NCI-H748 (cell line): ENCODE results near the gene TCP10L.
A peak's percentile ranks its signal among the peaks of the same experiment; 100 is the strongest.
"Not testable (repeated sequence)": the region's sequence is repeated elsewhere in the genome, so short reads cannot be mapped to it uniquely, and the experiment has no call there.

Experiments used
- DNase-seq: peaks from one replicate; lab custom pipeline; 2025; ENCODE audit not compliant: unreplicated experiment; lab: John Stamatoyannopoulos, UW

The TCP10L gene

DNA sequence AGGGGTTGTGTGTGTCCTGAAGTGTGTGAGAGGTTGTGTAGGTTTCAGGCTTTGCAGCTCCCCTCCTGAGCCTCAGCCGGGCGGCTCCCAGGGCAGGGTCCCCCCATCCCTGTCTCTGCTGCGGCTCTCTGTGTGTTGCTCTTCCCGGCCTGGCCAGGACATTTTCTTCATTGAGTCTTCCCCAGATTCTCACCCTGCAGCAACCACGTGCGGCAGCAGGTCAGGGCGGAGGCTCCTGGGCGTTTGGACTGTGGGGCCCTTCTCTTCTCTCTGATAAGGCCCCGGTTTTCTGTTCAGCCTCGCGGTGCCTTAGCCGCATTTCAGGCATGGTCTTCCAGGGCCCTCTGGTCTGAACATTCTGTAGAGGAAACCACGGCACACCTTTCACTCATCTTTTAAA lies 1.8 kb upstream of the TCP10L start:
- no peak for DNase-seq

DNA sequence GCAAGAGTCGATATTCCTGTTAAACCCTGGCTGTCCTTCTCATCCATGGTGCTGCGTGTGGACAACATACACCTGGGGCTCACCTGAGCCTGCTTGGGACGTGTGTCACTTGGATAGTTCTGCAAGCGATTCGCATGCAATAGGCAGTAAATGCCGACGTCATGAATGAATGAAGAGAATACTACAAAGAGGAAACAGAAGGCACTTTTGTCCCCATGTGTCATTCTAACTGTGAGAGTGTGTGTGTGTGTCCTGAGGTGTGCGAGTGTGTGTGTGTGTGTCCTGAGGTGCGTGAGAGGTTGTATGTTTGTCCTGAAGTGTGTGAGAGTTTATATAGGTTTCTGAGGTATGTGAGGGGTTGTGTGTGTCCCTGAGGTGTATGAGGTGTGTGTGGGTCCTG lies 647 bp upstream of the TCP10L start:
- no peak for DNase-seq

DNA sequence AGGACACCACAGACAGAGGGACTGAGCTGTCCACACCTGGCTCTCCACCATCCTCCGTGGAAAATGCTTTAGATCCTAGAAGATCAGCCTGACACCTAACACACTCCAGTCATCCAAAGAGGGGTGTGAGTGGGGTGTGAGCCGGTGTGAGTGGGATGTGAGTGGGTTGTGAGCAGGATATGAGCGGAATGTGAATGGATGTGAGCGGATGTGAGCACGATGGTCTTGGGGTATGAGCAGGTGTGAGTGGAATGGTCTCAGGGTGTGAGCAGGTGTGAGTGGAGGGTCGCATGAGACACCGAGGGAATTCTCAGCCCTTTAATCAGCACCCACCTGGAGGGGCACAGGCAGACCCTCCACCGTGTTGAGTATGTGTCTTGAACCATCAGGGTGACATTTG lies 851 bp downstream of the TCP10L start:
- DNase-seq: no peak

DNA sequence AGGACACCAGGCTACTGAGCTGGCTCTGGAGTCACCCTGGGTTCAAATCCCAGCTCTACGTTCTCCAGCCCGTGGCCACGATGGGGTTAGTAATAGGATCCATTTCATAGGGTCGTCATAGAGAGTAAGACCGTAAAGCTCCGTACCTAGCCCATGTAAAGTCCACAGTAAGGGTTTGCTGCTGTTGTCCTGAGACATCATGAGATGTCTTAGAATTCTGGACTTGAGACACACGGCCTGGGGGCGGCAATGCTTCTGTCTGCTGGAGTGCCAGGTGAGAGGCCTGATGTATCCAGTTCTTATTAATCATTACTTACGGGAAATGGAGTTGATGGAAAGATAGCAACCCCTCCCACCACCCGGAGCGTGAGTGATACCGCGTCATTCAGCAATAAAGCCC lies 3.6 kb downstream of the TCP10L start:
- DNase-seq: no peak

DNA sequence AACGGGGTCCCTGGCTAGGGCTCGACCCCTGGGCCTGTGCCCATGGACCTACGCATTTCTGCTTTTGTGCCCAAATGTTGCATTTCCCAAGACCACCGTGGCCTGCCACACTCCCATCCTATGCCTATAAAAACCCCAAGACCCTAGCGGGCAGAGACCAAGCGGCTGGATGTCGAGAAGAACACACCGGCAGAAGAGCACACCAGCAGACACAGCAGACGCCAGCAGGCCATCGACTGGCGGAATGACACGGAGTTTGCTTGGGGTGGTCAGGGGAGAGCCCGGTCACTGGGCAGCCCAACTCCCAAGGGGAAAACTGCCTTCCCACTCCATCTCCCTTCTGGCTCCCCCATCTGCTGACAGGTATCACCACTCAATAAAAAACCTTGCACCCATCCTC lies 4.4 kb downstream of the TCP10L start:
- DNase-seq: no peak

DNA sequence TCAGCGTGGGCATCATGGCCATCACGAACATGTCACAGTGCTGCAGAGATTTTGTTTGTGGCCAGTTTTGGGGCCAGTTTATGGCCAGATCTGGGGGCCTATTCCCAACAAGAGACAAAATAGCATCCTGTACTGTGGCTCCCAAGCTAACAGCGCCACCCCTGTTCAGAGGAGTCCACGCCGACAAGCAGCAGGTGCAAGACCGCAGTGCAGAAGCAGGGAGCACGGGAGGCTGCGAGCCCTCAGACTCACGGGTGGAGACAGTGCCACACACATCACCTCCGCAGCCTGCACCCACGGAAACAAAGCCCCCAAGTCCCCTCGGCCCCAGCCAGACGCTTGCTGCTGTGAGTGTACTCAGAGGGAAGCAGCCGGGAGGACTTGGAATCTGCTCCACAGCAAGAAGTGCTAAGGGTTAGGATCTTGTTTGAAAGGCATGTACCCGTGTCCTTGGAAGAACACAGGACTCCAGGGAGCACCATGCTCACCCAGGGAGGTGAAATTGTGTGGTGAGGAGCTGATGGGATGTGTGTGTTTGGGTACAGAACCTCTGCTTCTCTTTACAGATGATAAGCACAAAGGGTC lies 7.1 kb downstream of the TCP10L start:
- DNase-seq: peak; percentile 47

DNA sequence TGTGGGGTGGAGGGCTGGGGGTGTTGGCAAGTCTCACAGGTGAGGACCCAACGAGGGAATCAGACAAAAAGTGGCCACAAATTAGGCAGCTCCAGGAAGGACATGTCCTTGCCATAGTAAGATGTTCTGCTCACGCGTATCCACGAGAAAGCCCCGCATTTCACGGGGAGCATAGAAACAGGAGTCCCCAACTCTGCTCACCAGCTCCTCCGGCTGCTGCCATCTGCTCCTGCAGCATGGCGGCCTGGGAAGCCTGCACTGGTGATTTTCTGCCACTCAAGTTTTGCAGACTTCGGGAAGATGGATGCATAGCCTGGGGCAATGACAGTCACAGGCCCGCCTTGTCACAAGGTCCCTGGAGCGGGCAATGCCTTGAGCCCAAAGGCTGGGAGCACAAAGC lies 9.3 kb downstream of the TCP10L start:
- no peak for DNase-seq

DNA sequence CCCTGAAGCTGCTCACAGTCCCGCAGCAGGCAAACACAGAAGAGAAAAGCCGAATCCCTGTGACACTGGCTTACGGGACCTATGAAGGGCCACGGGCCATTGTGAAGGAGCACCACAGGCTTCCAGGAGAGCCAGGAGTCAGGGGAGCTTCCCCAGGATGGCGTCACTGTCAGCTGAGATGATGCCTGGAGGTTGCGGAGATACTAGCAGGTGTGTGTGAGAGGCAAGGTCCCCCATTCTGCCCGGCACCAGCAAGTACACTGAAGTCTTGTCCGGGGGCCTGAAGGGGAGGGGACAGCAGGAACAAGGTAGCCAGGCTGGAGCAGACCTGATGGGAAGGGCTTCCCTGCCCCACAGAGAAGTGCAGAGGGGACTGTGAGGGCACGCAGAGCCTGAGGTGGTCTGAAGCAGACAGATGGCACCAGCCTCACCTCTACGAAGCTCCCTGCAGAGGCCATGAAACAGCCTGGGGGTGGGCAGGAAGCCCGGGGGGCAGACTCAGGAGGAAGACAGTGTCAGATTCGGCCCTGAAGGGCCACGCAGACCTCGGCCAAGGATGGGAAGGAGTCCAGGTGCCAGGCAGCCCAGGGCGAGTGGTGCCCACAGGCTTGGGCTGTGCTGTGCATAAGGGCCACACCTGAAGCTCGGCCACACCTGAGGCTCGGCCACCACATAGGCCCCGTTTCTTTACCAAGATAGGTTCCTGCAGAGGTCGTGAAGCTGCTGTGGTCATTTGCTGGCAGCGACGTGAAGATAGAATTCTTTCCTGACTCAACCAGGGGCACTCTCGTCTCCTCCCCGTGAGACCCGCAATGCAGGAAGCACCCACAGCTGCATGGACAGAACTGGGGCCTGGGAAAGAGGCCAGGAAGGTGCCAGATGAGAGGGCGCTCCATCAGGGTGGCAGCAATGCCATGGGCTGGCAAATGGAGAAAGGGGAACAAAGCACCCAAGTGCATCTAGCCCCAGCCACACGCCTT lies 10.1 kb downstream of the TCP10L start:
- DNase-seq: no peak

DNA sequence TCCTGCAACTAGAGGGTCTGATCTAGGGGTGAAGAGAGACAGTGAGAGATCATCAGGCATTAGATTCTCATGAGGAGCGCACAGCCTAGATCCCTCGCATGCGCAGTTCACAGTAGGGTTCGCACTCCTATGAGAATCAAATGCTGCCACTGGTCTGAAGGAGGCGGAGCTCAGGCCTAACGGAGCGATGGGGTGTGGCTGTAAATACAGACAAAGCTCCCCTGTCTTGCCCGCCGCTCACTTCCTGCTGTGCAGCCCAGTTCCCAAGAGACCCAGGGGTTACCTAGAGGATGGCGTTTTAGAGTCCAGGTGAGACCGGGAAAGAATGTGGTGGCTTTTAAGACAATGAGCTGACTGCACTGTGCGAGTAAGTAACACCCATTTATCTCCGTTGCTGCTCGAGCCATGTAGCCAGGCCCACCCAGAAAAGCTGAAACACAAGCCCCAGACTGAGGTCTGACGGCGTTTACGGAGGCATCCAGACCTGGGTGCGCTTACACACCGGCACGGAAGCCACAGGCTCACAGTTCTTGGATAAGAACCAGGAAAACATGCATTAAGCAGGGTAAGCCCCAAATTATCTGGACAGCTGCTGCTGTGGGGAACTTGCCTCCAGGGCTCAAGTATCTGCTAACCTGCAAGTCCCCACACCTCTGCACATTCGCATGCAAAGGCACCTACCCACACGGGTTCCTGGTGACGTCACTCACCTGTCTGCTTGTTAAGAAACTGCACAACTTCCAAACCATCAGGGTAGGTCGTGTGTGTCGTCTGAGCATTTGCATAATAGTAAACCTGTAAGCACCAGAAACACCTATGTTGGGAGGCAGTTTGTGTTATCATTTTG lies 12.5 kb downstream of the TCP10L start:
- peak; percentile 70 for DNase-seq

DNA sequence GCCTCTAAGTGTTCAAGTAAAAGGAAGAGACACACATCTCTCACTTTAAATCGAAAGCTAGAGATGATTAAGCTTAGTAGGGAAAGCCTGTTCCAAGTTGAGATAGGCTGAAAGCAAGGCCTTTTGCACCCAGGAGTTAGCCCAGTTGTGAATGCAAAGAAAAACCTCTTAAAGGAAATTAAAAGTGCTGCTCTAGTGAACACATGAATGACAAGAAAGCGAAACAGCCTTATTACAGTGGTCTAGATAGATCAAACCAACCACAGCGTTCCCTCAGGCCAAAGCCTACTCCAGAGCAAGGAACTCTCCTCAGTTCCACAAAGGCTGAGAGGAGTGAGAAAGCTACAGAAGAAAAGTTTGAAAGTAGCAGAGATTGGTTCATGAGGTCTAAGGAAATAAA lies 14.9 kb downstream of the TCP10L start:
- no peak for DNase-seq

DNA sequence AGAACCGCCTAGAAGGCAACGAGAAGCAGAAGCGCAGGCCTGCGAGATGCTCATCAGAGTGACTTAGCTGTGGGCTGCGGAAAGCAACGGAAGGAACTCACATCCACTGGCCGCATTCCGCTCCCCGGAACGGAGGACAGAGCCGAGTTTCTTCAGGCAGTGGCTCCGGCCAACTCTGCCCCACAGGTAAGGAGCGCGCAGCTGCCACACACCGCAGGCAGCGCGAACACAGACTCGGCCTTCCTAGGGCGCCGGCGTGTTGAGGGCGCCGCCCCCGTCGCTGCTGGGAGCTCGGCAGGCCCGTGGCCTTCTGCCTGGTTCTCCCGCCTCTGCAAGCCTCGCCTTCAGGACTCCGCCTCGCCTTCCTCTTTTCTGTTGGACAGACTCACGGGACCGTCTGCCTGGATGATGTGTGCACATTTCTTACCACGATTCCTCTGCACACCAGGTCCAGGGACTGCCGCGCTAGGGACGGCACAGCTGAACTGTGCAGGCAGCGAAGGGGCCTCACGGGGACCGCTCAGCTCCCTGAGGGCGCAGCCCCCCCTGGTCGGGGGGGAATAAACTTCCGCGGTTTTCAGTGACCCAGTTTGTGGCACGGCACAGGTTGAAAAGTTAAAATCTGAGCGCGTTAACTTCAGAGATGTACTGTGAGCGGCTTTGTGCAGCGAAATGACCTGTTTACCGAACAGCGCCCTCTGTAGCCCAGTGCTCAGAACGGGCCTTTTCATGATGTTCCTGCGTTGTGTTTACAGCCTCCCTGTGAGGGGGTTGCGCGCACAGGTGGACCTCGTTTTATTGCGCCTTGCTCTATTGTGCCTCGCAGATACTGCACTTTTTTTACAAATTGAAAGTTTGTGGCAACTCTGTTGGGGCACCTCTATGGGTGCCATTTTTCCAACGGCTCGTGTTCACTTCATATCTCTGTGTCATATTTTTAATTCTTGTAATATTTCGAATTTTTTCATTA lies 15.8 kb downstream of the TCP10L start:
- peak; percentile 86 for DNase-seq

DNA sequence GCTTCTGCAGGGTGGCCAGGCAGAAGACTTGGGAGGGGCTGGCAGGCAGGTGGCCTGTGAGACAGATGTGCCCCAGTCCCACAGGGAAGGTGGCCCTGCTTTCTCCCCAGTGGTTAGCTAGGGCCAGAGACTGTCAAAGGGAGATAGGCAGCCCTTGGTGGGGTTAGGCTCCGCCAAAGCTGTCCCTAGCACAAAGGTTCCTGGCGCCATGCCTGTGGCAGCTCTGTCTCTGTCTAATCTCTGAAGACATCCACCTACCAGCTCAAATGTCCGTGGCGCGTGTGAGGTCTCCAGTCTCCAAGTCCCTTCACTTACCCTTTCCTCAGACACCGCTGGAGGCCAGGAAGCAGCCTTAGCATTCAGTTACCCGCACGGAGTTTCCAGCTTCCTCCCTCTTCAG lies 17.7 kb downstream of the TCP10L start:
- DNase-seq: no peak

DNA sequence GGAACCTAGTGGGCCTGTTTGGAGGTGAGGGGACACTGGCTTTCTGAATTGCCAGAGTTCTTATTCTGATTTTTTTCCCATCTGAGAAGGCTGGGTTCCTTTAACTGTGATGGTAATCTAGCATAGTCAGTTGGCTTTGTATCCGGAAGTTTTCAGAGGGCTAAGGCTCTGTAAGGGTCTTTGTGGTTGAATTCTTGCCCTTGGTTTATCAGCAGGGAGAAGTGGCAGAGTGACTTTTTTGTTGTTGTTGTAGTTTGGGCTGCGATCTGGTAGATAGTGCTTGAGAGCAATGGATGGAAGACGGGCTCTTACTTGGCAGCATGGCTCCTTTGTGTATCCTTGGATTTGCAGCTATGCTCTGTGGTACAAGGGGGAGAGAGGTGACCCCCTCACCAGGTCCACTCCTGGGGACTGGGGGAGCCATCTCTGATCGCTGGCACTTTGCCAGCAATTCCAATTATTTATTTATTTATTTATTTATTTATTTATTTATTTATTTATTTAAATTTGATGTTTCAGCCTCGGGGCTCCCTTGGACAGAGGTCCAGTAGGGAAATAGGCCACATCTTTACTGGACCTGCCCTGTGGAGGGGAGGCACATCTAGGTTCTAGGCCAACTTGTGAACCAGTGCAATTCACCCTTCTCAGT lies 18.5 kb downstream of the TCP10L start:
- no peak for DNase-seq

DNA sequence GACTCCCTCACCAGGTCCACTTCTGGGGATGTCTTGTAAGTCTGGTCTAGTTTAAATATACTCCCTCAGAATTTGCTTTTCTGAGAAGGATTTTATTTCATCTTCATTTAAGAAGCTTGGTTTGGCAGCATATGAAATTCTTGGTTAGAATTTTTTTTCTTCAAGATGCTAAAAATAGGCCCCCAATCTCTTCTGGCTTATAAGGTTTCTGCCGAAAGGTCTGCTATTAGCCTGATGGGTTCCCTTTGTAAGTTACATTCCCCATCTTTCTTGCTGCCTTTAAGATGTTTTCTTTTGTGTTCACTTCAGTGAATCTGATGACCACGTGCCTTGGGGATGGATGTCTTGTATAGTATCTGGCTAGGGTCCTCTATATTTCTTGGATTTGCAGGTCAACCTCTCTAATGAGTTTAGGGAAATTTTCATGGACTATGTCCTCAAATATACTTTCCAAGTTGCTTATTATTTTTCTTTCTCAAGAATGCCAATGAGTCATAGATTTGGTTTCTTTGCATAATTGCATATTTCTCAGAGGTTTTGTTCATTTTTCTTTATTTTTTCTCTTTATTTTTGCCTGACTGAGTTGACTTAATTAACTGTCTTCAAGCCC lies 19.4 kb downstream of the TCP10L start:
- DNase-seq: no peak

DNA sequence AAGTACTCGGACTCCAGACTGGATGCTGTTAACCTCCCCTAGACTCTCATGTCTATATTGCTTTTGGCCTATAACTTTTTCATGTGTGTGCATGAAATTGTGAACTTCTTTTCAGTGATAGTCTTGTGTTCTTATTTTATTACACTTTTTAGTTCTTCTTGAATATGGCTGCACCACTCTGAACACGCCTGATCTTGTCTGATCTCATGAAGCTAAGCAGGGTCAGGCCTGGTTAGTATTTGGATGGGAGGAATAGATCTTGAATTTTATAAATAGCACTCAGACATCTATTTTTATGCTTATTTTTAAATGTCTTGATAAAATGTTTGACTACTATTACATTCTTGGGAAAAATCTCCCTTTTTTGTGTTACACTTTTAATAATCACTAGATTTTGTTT lies 22.4 kb downstream of the TCP10L start:
- DNase-seq: no peak

DNA sequence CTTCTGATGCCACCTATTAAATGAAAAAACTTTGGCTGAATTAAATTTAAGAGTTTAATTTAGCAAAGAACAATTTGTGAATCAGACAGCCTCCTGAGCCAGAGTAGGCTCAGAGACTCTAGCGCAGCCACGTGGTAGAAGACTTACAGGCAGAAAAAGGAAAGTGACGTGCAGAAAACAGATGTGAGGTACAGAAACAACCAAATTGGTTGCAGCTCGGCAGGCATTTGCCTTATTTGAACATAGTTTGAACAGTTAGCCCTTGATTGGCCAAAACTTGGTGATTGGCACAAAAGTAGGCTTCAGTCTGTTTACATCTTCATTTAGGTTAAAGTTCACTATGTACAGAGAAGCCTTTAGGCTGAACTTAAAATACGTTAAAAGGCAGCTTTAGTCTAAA lies 22.9 kb downstream of the TCP10L start:
- no peak for DNase-seq

DNA sequence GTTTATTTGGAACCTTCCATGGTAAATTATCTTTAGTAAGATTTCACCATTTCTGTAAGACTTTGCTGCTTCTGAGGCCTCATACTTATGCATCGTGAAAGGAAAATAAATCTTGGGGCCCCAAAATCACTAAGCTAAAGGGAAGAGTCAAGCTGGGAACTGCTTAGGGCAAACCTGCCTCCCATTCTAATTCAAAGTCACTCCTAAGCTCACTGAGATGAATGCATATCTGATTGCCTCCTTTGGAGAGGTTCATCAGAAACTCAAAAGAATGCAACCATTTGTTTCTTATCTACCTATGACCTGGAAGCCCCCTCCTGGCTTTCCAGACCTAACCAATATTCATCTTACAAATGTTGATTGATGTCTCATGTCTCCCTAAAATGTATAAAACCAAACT lies 23.8 kb downstream of the TCP10L start:
- DNase-seq: not testable (repeated sequence)

DNA sequence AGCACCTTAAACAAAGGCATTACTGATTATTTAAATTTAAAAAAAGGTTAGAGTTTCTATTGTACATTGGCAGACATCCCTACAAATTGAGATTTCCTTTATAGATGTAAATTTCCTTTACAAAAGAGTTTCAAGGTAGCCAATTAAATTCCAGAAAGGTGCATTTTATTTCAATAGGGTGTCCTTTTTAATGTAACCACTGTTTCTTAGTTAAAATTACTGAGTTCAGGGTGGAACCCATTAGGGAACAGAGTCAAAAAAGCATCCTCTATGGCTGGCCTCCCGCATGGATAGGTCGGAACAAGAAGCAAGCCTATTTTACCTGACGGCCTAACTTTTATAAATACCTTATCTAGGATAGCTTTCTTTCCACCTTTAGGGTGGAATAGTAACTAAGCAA lies 24.4 kb downstream of the TCP10L start:
- DNase-seq: no peak

DNA sequence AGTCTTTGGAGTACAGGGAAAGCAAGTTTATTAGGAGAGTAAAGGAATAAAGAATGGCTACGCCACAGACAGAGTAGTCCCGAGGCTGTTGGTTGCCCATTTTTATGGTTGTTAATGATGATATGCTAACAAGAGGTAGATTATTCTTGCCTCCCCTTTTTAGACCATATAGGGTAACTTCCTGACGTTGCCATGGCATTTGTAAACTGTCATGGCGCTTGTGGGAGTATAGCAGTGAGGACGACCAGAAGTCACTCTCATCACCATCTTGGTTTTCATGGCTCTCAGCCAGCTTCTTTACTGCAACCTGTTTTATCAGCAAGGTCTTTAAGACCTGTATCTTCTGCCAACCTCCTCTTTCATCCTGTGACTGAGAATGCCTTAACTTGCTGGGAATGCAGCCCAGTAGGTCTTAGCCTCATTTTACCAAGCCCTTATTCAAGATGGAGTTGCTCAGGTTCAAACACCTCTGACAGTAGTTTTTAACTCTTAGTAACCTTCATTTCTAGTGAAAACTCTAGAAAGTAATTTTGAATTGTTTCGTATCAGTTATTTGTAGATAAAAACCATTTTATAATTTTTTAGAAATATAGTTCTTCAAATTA lies 26.2 kb downstream of the TCP10L start:
- no peak for DNase-seq
